ENCODE results near the gene SURF4. TPM values are rescaled to one million over a fixed set of nuclear protein-coding genes. Genes with fewer than 3 reads are reported as not detected.

Gene SURF4
- total RNA-seq, 1 experiment from 2014 or later, result 134 TPM

GRCh38 chr9:133408042-133408441 is 32.2 kb upstream of the SURF4 start:
- peaks cover 31 to 44% of the 10 kb centered on the region in 2 experiments; a peak in 3 of 4 replicates for H3K36me3 ChIP-seq (ENCODE audit: control insufficient read depth in 1 of 2, insufficient read depth in 2 of 2, low read length in 2 of 2)

More at GRCh38 chr9:133408042-133408441, 32.2 kb upstream of the SURF4 start:
- H3K79me2 ChIP-seq (ENCODE audit: insufficient read depth, low read length), result peaks cover 16% of the 10 kb centered on the region
- H3K4me1 ChIP-seq (ENCODE audit: control insufficient read depth in 1 of 2, insufficient read depth in 2 of 2, low read length in 2 of 2), result peaks cover 0 to 5% of the 10 kb centered on the region in 2 experiments; a peak in 1 of 4 replicates
- H3K27ac ChIP-seq (ENCODE audit: low read depth, low read length), result no peak overlapping the region
- no peak overlapping the region for H3K4me3 ChIP-seq (replicated peaks in 1 of 2; ENCODE audit: low read depth in 1 of 2, low read length in 2 of 2)
- CTCF ChIA-PET, result interaction anchor here (1.1 kb wide), 1 partner anchor 10 kb away, joined by 3 read pairs; no protein-coding TSS in a partner anchor
- ATAC-seq (no peak), DNase-seq (ENCODE audit: low read depth, low spot score) (no peak)
- POLR2A ChIA-PET, result no interaction called here
- H3K9me2 ChIP-seq (ENCODE audit: insufficient read depth), result no peaks in the 10 kb centered on the region
- no peaks in the 10 kb centered on the region for H4K20me1 ChIP-seq (ENCODE audit: insufficient read depth)
- TF ChIP-seq CTCF (IDR thresholded peaks at IDR 0.05 in 2 of 3, conservative IDR thresholded peaks at IDR 0.05 in 1 of 3; ENCODE audit: borderline replicate concordance in 1 of 3, insufficient read depth in 1 of 3, low read depth in 2 of 3, low read length in 2 of 3) (no peak), ZBTB33 (IDR thresholded peaks at IDR 0.05; ENCODE audit: extremely low read depth, insufficient replicate concordance, low read length) (no peak), SP1 (IDR thresholded peaks at IDR 0.05; ENCODE audit: low read depth) (no peak), YY1 (IDR thresholded peaks at IDR 0.05; ENCODE audit: extremely low read depth, insufficient replicate concordance, low read depth, low read length) (no peak), SIN3A (IDR thresholded peaks at IDR 0.05; ENCODE audit: low read depth) (no peak), RAD21 (IDR thresholded peaks at IDR 0.05; ENCODE audit: low read depth) (no peak)
- no peak overlapping the region for H3K9ac ChIP-seq (ENCODE audit: low read length)
- no TSS peak for BruUV-seq (replicated peaks)
- H2AFZ ChIP-seq (ENCODE audit: low read depth, low read length, poor library complexity, severe bottlenecking), result no peak overlapping the region
- no peaks in the 10 kb centered on the region for H3K27me3 ChIP-seq (ENCODE audit: insufficient read depth, low read length)
- RAD21 ChIA-PET (ENCODE audit: low non-redundant PET in 1 of 2, low total read pairs in 2 of 2, uncharacterized antibody in 2 of 2, unreplicated experiment in 2 of 2), result no interaction called here
- no peaks in the 10 kb centered on the region for H3K9me3 ChIP-seq (ENCODE audit: control insufficient read depth in 1 of 2, insufficient read depth in 1 of 2, low read depth in 1 of 2, low read length in 2 of 2)
- H3K4me2 ChIP-seq (ENCODE audit: low read length), result no peak overlapping the region
- intact Hi-C loops (cut with micrococcal nuclease), result no loop called here

Data from HCT116 (cell line).